Measurements from ENCODE around the gene ABHD17C.

- TF ChIP-seq CTCF (IDR thresholded peaks at IDR 0.05) (no peak), POLR2AphosphoS5 (IDR thresholded peaks at IDR 0.05; ENCODE audit: low read depth, low read length) (no peak)
Measured at GRCh38 chr15:80701676-80702311, 6.7 kb downstream of the ABHD17C start.
